Measurements from ENCODE around the gene REEP1.

- no peak for TF ChIP-seq CTCF (IDR thresholded peaks at IDR 0.05; ENCODE audit: control extremely low read depth in 1 of 3, insufficient read depth in 1 of 3, low read depth in 1 of 3, low read length in 3 of 3)
- no peak for TF ChIP-seq HDAC2 (IDR thresholded peaks at IDR 0.05; ENCODE audit: borderline replicate concordance in 1 of 2, low read depth in 2 of 2, low read length in 2 of 2)
- TF ChIP-seq CEBPB (IDR thresholded peaks at IDR 0.05; ENCODE audit: low read depth, low read length): no peak
- no peak for TF ChIP-seq GABPA (IDR thresholded peaks at IDR 0.05; ENCODE audit: borderline replicate concordance, insufficient read depth, low read length)
- no peak for TF ChIP-seq BRCA1 (IDR thresholded peaks at IDR 0.05; ENCODE audit: low read depth, low read length)
- TF ChIP-seq RAD21 (IDR thresholded peaks at IDR 0.05 in 1 of 2, conservative IDR thresholded peaks at IDR 0.05 in 1 of 2; ENCODE audit: low read depth in 2 of 2, low read length in 2 of 2): no peak
- TF ChIP-seq, protein P1, sequence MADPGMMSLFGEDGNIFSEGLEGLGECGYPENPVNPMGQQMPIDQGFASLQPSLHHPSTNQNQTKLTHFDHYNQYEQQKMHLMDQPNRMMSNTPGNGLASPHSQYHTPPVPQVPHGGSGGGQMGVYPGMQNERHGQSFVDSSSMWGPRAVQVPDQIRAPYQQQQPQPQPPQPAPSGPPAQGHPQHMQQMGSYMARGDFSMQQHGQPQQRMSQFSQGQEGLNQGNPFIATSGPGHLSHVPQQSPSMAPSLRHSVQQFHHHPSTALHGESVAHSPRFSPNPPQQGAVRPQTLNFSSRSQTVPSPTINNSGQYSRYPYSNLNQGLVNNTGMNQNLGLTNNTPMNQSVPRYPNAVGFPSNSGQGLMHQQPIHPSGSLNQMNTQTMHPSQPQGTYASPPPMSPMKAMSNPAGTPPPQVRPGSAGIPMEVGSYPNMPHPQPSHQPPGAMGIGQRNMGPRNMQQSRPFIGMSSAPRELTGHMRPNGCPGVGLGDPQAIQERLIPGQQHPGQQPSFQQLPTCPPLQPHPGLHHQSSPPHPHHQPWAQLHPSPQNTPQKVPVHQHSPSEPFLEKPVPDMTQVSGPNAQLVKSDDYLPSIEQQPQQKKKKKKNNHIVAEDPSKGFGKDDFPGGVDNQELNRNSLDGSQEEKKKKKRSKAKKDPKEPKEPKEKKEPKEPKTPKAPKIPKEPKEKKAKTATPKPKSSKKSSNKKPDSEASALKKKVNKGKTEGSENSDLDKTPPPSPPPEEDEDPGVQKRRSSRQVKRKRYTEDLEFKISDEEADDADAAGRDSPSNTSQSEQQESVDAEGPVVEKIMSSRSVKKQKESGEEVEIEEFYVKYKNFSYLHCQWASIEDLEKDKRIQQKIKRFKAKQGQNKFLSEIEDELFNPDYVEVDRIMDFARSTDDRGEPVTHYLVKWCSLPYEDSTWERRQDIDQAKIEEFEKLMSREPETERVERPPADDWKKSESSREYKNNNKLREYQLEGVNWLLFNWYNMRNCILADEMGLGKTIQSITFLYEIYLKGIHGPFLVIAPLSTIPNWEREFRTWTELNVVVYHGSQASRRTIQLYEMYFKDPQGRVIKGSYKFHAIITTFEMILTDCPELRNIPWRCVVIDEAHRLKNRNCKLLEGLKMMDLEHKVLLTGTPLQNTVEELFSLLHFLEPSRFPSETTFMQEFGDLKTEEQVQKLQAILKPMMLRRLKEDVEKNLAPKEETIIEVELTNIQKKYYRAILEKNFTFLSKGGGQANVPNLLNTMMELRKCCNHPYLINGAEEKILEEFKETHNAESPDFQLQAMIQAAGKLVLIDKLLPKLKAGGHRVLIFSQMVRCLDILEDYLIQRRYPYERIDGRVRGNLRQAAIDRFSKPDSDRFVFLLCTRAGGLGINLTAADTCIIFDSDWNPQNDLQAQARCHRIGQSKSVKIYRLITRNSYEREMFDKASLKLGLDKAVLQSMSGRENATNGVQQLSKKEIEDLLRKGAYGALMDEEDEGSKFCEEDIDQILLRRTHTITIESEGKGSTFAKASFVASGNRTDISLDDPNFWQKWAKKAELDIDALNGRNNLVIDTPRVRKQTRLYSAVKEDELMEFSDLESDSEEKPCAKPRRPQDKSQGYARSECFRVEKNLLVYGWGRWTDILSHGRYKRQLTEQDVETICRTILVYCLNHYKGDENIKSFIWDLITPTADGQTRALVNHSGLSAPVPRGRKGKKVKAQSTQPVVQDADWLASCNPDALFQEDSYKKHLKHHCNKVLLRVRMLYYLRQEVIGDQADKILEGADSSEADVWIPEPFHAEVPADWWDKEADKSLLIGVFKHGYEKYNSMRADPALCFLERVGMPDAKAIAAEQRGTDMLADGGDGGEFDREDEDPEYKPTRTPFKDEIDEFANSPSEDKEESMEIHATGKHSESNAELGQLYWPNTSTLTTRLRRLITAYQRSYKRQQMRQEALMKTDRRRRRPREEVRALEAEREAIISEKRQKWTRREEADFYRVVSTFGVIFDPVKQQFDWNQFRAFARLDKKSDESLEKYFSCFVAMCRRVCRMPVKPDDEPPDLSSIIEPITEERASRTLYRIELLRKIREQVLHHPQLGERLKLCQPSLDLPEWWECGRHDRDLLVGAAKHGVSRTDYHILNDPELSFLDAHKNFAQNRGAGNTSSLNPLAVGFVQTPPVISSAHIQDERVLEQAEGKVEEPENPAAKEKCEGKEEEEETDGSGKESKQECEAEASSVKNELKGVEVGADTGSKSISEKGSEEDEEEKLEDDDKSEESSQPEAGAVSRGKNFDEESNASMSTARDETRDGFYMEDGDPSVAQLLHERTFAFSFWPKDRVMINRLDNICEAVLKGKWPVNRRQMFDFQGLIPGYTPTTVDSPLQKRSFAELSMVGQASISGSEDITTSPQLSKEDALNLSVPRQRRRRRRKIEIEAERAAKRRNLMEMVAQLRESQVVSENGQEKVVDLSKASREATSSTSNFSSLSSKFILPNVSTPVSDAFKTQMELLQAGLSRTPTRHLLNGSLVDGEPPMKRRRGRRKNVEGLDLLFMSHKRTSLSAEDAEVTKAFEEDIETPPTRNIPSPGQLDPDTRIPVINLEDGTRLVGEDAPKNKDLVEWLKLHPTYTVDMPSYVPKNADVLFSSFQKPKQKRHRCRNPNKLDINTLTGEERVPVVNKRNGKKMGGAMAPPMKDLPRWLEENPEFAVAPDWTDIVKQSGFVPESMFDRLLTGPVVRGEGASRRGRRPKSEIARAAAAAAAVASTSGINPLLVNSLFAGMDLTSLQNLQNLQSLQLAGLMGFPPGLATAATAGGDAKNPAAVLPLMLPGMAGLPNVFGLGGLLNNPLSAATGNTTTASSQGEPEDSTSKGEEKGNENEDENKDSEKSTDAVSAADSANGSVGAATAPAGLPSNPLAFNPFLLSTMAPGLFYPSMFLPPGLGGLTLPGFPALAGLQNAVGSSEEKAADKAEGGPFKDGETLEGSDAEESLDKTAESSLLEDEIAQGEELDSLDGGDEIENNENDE (IDR thresholded peaks at IDR 0.05; ENCODE audit: insufficient replicate concordance, low read length): no peak
Observed at GRCh38 chr2:86371527-86371926, 34.1 kb upstream of the REEP1 start.

Measured in H1 (cell line).